Loucy (cell line): ENCODE results near the gene CDKN1A.

ENCODE experiments used
- EZH2phosphoT487 ChIP-seq: fragments of 200-600 bp; IDR thresholded peaks from 2 replicates; pipeline ENCODE4 v1.6.1; 2018; ENCODE audit warnings: antibody characterized with exemption, mild to moderate bottlenecking, moderate library complexity, borderline replicate concordance
- TF ChIP-seq, protein P1 (sequence below): fragments of 200-600 bp; sonication (generic); conservative IDR thresholded peaks from 2 replicates; pipeline ENCODE4 v1.5.1; 2014; ENCODE audit warnings: mild to moderate bottlenecking, antibody characterized with exemption, low read length

DNA sequence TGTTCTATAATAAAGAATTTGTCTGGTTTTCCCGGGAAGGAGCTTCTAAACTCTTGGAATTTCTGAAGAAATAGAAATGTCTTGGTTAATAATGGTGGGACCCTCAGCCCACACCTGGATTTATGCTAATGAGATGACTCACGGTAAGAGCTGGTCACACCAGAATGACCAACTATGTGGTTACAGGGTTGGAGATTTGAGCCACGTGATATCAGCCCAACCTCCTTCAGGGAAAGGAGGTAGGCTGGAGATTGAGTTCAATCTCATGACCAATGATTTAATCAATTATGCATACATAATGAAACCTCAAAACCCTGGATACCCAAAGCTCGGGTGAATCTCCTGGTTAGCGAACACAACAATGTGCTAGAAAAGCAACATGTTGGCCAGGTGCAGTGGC lies 22.1 kb upstream of the CDKN1A start:
- TF ChIP-seq, protein P1, sequence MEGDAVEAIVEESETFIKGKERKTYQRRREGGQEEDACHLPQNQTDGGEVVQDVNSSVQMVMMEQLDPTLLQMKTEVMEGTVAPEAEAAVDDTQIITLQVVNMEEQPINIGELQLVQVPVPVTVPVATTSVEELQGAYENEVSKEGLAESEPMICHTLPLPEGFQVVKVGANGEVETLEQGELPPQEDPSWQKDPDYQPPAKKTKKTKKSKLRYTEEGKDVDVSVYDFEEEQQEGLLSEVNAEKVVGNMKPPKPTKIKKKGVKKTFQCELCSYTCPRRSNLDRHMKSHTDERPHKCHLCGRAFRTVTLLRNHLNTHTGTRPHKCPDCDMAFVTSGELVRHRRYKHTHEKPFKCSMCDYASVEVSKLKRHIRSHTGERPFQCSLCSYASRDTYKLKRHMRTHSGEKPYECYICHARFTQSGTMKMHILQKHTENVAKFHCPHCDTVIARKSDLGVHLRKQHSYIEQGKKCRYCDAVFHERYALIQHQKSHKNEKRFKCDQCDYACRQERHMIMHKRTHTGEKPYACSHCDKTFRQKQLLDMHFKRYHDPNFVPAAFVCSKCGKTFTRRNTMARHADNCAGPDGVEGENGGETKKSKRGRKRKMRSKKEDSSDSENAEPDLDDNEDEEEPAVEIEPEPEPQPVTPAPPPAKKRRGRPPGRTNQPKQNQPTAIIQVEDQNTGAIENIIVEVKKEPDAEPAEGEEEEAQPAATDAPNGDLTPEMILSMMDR: no peak
- TF ChIP-seq EZH2phosphoT487: no peak
